IPS-18a (cell line): Measurements from ENCODE around the gene NOSTRIN.

ENCODE experiments used
- H3K27ac ChIP-seq: one replicate; pipeline ENCODE4 v1.5.1; 2013; ENCODE audit warnings: low read length
- H3K27me3 ChIP-seq: one replicate; pipeline ENCODE4 v1.6.1; 2013; ENCODE audit warnings: mild to moderate bottlenecking, low read length; ENCODE audit not compliant: control insufficient read depth, insufficient read depth
- H3K36me3 ChIP-seq: one replicate; pipeline ENCODE4 v1.6.1; 2013; ENCODE audit warnings: low read depth, low read length; ENCODE audit not compliant: control insufficient read depth
- H3K4me1 ChIP-seq: one replicate; pipeline ENCODE4 v1.6.1; 2013; ENCODE audit warnings: low read depth, low read length; ENCODE audit not compliant: control insufficient read depth
- H3K4me3 ChIP-seq: one replicate; pipeline ENCODE4 v1.5.1; 2013; ENCODE audit warnings: low read length
- H3K9ac ChIP-seq: one replicate; pipeline ENCODE4 v1.6.1; 2013; ENCODE audit warnings: mild to moderate bottlenecking, low read length, moderate library complexity
- H3K9me3 ChIP-seq: one replicate; pipeline ENCODE4 v1.6.1; 2013; ENCODE audit warnings: low read depth, low read length; ENCODE audit not compliant: control insufficient read depth

NOSTRIN gene

DNA sequence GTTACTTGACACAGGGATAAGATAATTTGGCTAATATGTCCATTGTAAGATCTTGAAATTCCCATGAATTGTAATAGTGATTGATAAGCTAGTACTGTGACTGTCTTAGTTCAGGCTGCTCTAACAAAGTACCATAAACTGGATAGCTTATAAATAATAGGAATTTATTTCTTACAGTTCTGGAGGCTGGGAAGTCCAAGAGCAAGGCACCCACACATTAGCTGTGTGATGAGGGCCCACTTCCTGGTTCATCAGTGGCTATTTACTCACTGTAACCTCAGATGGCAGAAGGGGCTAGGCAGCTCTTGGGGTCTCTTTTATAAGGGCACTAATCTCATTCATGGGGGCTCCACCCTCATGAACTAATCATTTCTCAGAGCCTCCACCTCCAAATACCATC lies 28.5 kb downstream of the NOSTRIN start:
- Histone ChIP-seq H3K9ac (no peak overlapping the region), H3K27me3 (no peaks in the 10 kb centered on the region), H3K9me3 (no peaks in the 10 kb centered on the region), H3K27ac (no peak overlapping the region), H3K36me3 (no peaks in the 10 kb centered on the region), H3K4me1 (no peaks in the 10 kb centered on the region), H3K4me3 (no peak overlapping the region)

DNA sequence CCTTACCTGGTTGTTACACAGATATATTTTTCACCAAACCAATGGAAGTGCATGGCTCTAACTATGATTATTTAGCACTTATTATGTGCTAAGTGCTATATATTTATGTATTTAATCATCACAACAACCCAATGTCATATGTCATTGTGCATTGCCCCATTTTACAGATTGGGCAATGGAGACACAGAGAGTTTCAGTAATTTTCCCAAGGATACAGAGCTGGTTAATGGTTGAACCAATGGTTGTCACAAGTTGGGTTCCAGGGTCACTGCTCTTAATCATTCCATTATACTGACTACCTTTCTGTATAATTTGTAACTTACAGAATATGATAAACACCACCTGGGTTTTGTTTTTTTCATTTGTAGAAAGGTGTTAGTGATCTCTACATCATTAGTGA lies 29.2 kb downstream of the NOSTRIN start:
- no peaks in the 10 kb centered on the region for H3K27me3 ChIP-seq

DNA sequence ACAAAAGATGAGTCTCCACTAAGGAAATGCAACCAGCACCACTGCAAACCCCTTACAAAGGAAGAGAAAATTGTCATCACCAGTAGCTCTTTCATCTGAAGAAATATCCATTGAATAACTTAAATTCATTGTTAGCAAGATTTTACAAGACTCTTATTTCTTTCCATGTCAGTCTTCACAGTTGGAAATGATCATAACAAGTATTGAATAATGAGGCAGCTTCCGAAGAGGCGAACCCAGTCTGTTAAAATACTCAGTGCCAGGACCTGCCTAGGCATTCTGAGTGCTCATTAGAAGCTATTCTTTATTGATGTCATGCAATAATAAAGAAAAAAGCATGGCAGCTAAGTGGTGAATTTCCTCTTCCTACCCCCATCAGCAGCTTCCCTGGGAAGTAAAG lies 33.5 kb downstream of the NOSTRIN start:
- no peak overlapping the region for H3K4me3 ChIP-seq
- H3K9ac ChIP-seq, result no peak overlapping the region
- H3K27me3 ChIP-seq, result no peaks in the 10 kb centered on the region
- H3K36me3 ChIP-seq, result no peaks in the 10 kb centered on the region
- no peak overlapping the region for H3K27ac ChIP-seq
- H3K9me3 ChIP-seq, result no peaks in the 10 kb centered on the region
- no peaks in the 10 kb centered on the region for H3K4me1 ChIP-seq

More for the DNA sequence above, 29.2 kb downstream of the NOSTRIN start:
- Histone ChIP-seq H3K9ac (no peak overlapping the region), H3K9me3 (no peaks in the 10 kb centered on the region), H3K4me1 (no peaks in the 10 kb centered on the region), H3K36me3 (no peaks in the 10 kb centered on the region), H3K27ac (no peak overlapping the region), H3K4me3 (no peak overlapping the region)

DNA sequence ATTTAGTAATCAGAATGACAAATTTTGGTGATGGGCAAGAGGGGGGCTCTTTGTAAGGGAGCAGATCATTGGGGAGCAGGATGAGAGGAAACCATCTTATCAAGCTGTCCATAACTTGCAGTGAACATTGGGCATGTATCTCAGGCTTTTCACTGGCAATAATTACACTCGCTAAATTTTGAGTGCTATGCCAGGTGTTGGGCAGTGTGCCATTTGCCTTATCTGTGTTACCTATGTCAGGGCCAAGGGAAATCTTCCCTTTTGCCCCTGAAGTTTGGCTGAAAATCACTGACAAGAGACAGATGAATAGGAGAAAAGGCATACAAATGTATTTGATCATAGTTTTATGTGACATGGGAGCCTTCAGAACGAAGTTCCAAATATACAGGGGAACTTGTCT lies 39.0 kb downstream of the NOSTRIN start:
- no peak overlapping the region for H3K4me3 ChIP-seq
- H3K27me3 ChIP-seq, result no peaks in the 10 kb centered on the region
- no peak overlapping the region for H3K9ac ChIP-seq
- H3K36me3 ChIP-seq, result no peaks in the 10 kb centered on the region
- no peak overlapping the region for H3K27ac ChIP-seq
- H3K4me1 ChIP-seq, result no peaks in the 10 kb centered on the region
- H3K9me3 ChIP-seq, result no peaks in the 10 kb centered on the region

DNA sequence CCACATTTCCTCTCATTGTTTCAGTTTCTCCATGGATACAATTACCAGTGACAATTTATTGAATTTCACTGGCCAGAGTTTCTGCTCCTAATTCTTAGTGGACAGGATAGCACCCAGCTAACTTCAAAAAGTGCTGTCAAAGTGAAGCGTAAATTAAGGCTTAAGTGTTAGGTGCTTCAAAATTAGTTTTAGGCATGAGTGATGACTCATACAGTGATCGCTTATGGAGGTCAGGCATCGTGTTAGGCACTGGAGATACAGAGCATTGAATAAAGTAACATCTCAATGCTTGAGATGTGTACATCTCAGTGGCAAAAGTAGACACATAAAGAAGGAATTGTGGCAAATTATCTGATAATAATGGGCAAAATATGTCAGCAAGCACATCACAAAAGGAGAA lies 40.8 kb downstream of the NOSTRIN start:
- Histone ChIP-seq H3K4me3 (no peak overlapping the region), H3K9ac (no peak overlapping the region), H3K9me3 (no peaks in the 10 kb centered on the region), H3K27me3 (no peaks in the 10 kb centered on the region), H3K36me3 (no peaks in the 10 kb centered on the region), H3K27ac (no peak overlapping the region), H3K4me1 (no peaks in the 10 kb centered on the region)

DNA sequence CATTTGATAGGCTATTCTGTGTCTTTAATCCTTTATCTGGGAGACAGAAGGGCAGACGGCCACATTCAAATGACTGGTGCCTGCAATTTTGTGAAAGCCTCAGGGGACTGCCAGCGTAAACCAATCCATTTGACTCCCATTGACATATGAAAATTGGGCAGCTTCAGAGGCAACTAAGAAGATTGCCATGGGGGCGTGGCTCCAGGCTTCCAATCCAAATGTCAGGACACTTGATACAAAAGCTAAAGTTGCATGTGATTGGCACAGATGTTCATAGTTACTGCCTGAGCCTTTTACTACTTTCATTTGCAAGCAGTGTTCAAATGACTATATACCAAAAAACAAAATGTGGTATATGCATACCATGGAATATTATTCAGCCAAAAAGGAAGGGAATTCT lies 45.8 kb downstream of the NOSTRIN start:
- Histone ChIP-seq H3K9ac (no peak overlapping the region), H3K27ac (no peak overlapping the region), H3K4me1 (no peaks in the 10 kb centered on the region), H3K36me3 (no peaks in the 10 kb centered on the region), H3K27me3 (no peaks in the 10 kb centered on the region), H3K4me3 (no peak overlapping the region), H3K9me3 (no peaks in the 10 kb centered on the region)

DNA sequence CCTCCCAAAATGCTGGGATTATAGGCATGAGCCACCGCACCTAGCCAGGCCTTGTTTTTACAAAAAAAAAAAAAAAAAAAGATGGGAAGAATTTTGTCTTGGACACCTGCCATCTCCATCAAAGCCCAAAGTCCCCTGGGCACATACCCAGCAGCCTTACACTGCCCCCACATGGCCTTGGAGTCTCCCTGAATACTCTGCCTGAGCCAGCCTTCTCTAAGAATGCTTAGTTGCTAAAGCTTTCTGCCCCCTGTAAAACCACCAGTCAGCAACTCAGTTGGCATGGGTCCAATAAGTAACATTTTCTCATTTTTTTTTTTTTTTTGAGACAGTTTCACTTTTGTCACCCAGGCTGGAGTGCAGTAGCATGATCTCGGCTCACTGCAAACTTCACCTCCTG lies 47.2 kb downstream of the NOSTRIN start:
- H3K9ac ChIP-seq, result no peak overlapping the region
- no peaks in the 10 kb centered on the region for H3K4me1 ChIP-seq
- H3K27me3 ChIP-seq, result no peaks in the 10 kb centered on the region
- no peaks in the 10 kb centered on the region for H3K9me3 ChIP-seq
- no peak overlapping the region for H3K4me3 ChIP-seq
- no peaks in the 10 kb centered on the region for H3K36me3 ChIP-seq
- H3K27ac ChIP-seq, result no peak overlapping the region

DNA sequence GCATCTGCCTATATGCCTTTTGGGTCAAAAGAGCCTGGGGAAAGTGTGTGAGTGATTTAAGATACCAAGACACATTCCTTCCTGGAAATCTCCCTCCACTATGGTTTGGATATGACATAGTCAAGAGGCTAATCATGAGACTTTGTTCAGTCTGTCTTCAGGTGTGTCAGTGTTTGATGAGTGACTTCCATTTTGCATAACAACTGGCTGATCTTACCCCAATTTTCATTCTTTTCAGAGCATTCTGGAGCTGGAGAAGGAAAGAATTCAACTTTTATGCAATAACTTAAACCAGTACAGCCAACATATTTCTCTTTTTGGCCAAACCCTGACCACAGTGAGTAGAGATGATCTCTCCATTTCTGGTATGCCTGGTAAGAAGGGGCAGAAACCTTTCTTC lies 48.4 kb downstream of the NOSTRIN start:
- Histone ChIP-seq H3K9me3 (no peaks in the 10 kb centered on the region), H3K9ac (no peak overlapping the region), H3K36me3 (no peaks in the 10 kb centered on the region), H3K27me3 (no peaks in the 10 kb centered on the region), H3K4me3 (no peak overlapping the region), H3K27ac (no peak overlapping the region), H3K4me1 (no peaks in the 10 kb centered on the region)

DNA sequence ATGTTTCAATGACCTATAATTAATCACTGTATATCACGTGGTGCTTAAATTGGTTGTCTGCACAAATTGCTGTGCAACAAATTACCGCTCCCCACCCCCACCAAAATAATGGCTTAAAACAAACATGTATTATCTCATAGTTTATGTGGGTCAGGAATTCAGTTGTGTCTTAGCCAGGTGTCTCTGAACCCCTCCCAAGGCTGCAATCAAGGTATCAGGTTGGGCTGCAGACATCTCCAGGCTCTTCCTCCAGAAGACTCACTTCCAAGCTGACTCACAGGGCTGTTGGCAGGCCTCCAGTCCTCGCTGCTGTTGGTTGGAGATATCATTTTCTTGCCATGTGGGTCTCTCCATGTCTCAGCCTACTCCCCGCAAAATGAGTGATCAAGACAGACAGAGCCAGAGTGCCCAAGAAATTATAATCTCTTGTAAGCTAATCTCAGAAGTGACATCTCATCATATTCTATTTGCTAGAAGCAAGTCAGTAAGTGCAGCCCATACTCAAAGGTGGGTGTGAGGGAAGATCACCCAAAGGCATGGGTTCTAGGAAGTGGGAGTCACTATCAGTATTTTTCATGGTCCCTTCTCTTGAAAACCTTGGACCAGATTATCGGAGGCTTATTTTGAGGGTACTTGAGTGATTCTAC lies 49.4 kb downstream of the NOSTRIN start:
- Histone ChIP-seq H3K9me3 (no peaks in the 10 kb centered on the region), H3K4me3 (no peak overlapping the region), H3K27ac (no peak overlapping the region), H3K36me3 (no peaks in the 10 kb centered on the region), H3K27me3 (no peaks in the 10 kb centered on the region), H3K9ac (no peak overlapping the region), H3K4me1 (no peaks in the 10 kb centered on the region)

DNA sequence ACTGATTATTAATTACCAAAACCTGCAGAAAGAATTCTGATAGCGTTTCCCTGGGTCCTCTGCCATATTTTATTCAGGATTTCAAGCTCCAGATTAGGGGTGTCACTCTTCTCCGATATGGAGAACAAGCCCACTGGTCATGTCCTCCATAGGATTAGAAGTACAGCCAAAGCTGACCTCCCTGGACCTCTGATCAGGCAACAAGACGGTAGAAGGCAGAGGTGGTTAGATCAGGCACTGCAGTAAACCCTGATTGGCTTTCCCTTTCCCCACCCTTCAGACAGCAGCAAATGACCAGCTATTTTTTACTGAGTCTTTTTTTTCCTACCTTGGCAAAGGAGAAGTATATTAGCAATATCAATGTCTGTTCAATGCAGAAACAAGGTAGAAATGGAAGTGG lies 50.0 kb downstream of the NOSTRIN start:
- no peak overlapping the region for H3K4me3 ChIP-seq
- no peak overlapping the region for H3K9ac ChIP-seq
- H3K36me3 ChIP-seq, result no peaks in the 10 kb centered on the region
- H3K4me1 ChIP-seq, result no peaks in the 10 kb centered on the region
- no peaks in the 10 kb centered on the region for H3K27me3 ChIP-seq
- H3K9me3 ChIP-seq, result no peaks in the 10 kb centered on the region
- no peak overlapping the region for H3K27ac ChIP-seq

DNA sequence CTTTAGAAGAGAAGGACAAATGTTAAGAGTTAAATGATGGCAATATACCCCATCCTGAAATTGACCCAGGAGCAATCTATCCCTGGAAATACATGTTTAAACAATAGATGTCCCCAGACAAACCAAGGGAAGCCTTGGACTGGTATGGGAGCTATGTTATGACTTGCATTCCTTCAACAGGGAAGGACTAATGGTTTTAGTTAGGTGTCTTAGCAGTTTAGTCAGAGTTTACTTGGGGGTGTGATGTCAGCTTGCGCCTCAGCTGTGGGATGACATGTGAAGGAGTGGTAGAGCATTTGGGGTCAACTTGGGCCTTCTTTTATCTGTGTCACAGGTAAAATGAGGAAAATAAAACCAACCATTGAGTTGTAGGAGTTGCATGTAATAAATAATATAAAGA lies 51.0 kb downstream of the NOSTRIN start:
- no peaks in the 10 kb centered on the region for H3K4me1 ChIP-seq
- H3K27ac ChIP-seq, result no peak overlapping the region
- no peak overlapping the region for H3K9ac ChIP-seq
- H3K4me3 ChIP-seq, result no peak overlapping the region
- no peaks in the 10 kb centered on the region for H3K36me3 ChIP-seq
- H3K9me3 ChIP-seq, result no peaks in the 10 kb centered on the region
- H3K27me3 ChIP-seq, result no peaks in the 10 kb centered on the region

DNA sequence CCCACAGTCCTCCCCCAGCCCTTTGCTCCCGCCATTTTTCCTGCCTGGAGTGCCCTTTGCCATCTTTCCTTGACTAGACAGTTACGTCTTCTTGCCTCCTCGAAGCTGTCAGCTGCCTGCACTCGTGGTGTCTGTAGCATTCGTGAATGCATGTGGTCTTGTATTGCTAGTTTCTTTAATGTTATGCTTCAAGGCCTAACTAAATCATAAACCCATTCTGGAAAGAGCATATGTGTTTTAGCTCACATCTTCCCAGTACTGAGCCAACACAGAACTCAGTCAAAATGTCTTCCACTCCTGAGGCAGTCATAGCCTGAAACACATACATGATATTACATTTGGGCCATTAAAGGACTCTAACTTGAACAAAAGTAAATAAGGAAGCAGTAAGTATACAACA lies 52.2 kb downstream of the NOSTRIN start:
- Histone ChIP-seq H3K4me3 (no peak overlapping the region), H3K27me3 (no peaks in the 10 kb centered on the region)

More for the DNA sequence above, 52.2 kb downstream of the NOSTRIN start:
- H3K9me3 ChIP-seq, result no peaks in the 10 kb centered on the region
- no peak overlapping the region for H3K27ac ChIP-seq
- no peaks in the 10 kb centered on the region for H3K4me1 ChIP-seq
- no peak overlapping the region for H3K9ac ChIP-seq
- no peaks in the 10 kb centered on the region for H3K36me3 ChIP-seq
